Endothelial cell of umbilical vein (primary cell): ENCODE results near the gene ZNF543. TPM values are rescaled to one million over a fixed set of nuclear protein-coding genes. Genes with fewer than 3 reads are reported as not detected.
A peak's percentile ranks its signal among the peaks of the same experiment; 100 is the strongest.

Experiments used
- BruUV-seq: library from RNA; stranded (reverse); fragments of 400-500 nt; replicated peaks from 2 replicates; lab custom pipeline; 2021; lab: Mats Ljungman, UMichigan
- CTCF ChIA-PET: fragments of 300-600, 350-600 bp; sonication (Branson Sonifier 250); formaldehyde crosslinking; loops from one replicate; lab custom pipeline; 2021; ENCODE audit warnings: antibody characterized with exemption, inconsistent platforms; lab: Charles Lee
- POLR2A ChIA-PET: fragments of 300-600, 350-600 bp; sonication (Branson Sonifier 250); formaldehyde crosslinking; loops from one replicate; lab custom pipeline; 2021; ENCODE audit warnings: antibody characterized with exemption, inconsistent platforms; lab: Charles Lee
- DNase-seq: peaks from one replicate; pipeline ENCODE4 v3.0.0-alpha.2; 2011; ENCODE audit warnings: low read depth, low spot score
- FAIRE-seq: peaks from 2 replicates; lab custom pipeline; 2011; peaks lifted over from hg19 to GRCh38; lab: Jason Lieb, UNC
- H2AFZ ChIP-seq: 2 replicates; pipeline ENCODE4 v1.6.0; 2012; ENCODE audit warnings: low read depth, low read length, control low read depth, inconsistent platforms
- H3K27ac ChIP-seq: 2 replicates; pipeline ENCODE4 v1.5.1; 2011; ENCODE audit warnings: low read depth, mild to moderate bottlenecking, control low read depth, low read length, moderate library complexity; ENCODE audit not compliant: insufficient read depth
- H3K27me3 ChIP-seq, 2 experiments: 2 replicates each; pipeline versions ENCODE4 v1.6.0 to v1.6.1; 2011; ENCODE audit warnings: low read length in 2 of 2, mixed read lengths in 1 of 2; ENCODE audit not compliant: control insufficient read depth in 2 of 2, insufficient read depth in 2 of 2
- H3K36me3 ChIP-seq, 2 experiments: 2 replicates in 1 of 2; 3 replicates in 1 of 2; pipeline ENCODE4 v1.5.1; 2011; ENCODE audit warnings: low read length in 2 of 2, mild to moderate bottlenecking in 1 of 2, moderate library complexity in 1 of 2; ENCODE audit not compliant: control insufficient read depth in 2 of 2, insufficient read depth in 2 of 2; ENCODE audit errors: extremely low read depth in 1 of 2
- H3K4me1 ChIP-seq: 3 replicates; pipeline ENCODE4 v1.5.1; 2011; ENCODE audit warnings: mild to moderate bottlenecking, low read length; ENCODE audit not compliant: control insufficient read depth, insufficient read depth; ENCODE audit errors: extremely low read depth
- H3K4me2 ChIP-seq: 2 replicates; pipeline ENCODE4 v1.6.1; 2011; ENCODE audit warnings: low read length, control low read depth, mixed read lengths; ENCODE audit not compliant: insufficient read depth
- H3K4me3 ChIP-seq, 3 experiments: fragments of 200-600 bp in 1 of 3; sonication (generic), shearing (Covaris generic) in 1 of 3; replicated peaks in 1 of 3; 2 replicates each; pipeline ENCODE4 v1.5.1; 2011 to 2016; ENCODE audit warnings: control low read depth in 3 of 3, low read length in 3 of 3, mild to moderate bottlenecking in 2 of 3, inconsistent platforms in 1 of 3, low read depth in 1 of 3, moderate library complexity in 1 of 3; ENCODE audit not compliant: insufficient read depth in 1 of 3
- H3K79me2 ChIP-seq: 2 replicates; pipeline ENCODE4 v1.6.0; 2012; ENCODE audit warnings: low read length, inconsistent platforms; ENCODE audit not compliant: control insufficient read depth, insufficient read depth
- H3K9ac ChIP-seq: replicated peaks from 2 replicates; pipeline ENCODE3; 2011; ENCODE audit warnings: low read length, control low read depth; ENCODE audit not compliant: insufficient read depth; ENCODE audit errors: extremely low read depth
- H3K9me1 ChIP-seq: replicated peaks from 3 replicates; pipeline ENCODE4 v1.6.0; 2011; ENCODE audit warnings: mild to moderate bottlenecking, low read length; ENCODE audit not compliant: control insufficient read depth, insufficient read depth; ENCODE audit errors: extremely low read depth
- H3K9me3 ChIP-seq: replicated peaks from 2 replicates; pipeline ENCODE4 v1.5.1; 2012; ENCODE audit warnings: low read length, inconsistent platforms; ENCODE audit not compliant: control insufficient read depth, insufficient read depth
- H4K20me1 ChIP-seq: replicated peaks from 2 replicates; pipeline ENCODE3; 2011; ENCODE audit warnings: mild to moderate bottlenecking, low read length; ENCODE audit not compliant: control insufficient read depth, insufficient read depth; ENCODE audit errors: extremely low read depth
- CTCF ChIP-seq, 2 donors: IDR thresholded peaks; 1 replicate in 1 of 2; 2 replicates in 1 of 2; pipeline ENCODE4 v1.5.1; 2011; ENCODE audit warnings: low read length in 2 of 2, mild to moderate bottlenecking in 2 of 2, moderate library complexity in 2 of 2, control low read depth in 1 of 2, inconsistent platforms in 1 of 2, low read depth in 1 of 2; ENCODE audit not compliant: insufficient read depth in 1 of 2; ENCODE audit errors: extremely low read depth in 1 of 2
- EZH2 ChIP-seq: IDR thresholded peaks from 2 replicates; pipeline ENCODE4 v1.6.1; 2012; ENCODE audit warnings: borderline replicate concordance, low read depth, mild to moderate bottlenecking, moderate library complexity, low read length, inconsistent platforms; ENCODE audit not compliant: severe bottlenecking
- FOS ChIP-seq: IDR thresholded peaks from 2 replicates; pipeline ENCODE4 v1.6.1; 2011; ENCODE audit warnings: mild to moderate bottlenecking, low read length, moderate library complexity, borderline replicate concordance; ENCODE audit not compliant: insufficient read depth
- GATA2 ChIP-seq: IDR thresholded peaks from 2 replicates; pipeline ENCODE4 v1.7.0; 2011; ENCODE audit warnings: low read depth, mild to moderate bottlenecking, moderate library complexity, mixed read lengths, low read length; ENCODE audit not compliant: insufficient read length, insufficient read depth
- JUN ChIP-seq: IDR thresholded peaks from 2 replicates; pipeline ENCODE4 v1.6.1; 2011; ENCODE audit warnings: borderline replicate concordance, low read depth; ENCODE audit not compliant: insufficient read length, insufficient read depth
- MAX ChIP-seq: IDR thresholded peaks from 2 replicates; pipeline ENCODE4 v1.6.1; 2011; ENCODE audit not compliant: insufficient read depth, insufficient read length
- MYC ChIP-seq: IDR thresholded peaks from one replicate; pipeline ENCODE4 v1.6.1; 2011; ENCODE audit warnings: mild to moderate bottlenecking, low read depth, low read length
- POLR2A ChIP-seq: IDR thresholded peaks from 2 replicates; pipeline ENCODE4 v1.6.1; 2012; ENCODE audit warnings: low read depth, mild to moderate bottlenecking, control low read depth, low read length
- POLR2AphosphoS5 ChIP-seq: IDR thresholded peaks from 2 replicates; pipeline ENCODE4 v1.6.1; 2012; ENCODE audit warnings: low read depth, mild to moderate bottlenecking, control low read depth, low read length, moderate library complexity; ENCODE audit not compliant: insufficient read depth
- dilution Hi-C: fragments of 300-500 bp; cut with MboI; formaldehyde crosslinking; loops from one replicate; pipeline ENCODE4 v1.15.0; 2019; ENCODE audit warnings: low sequenced_read_pairs; ENCODE audit not compliant: extremely low pct_ligation_motif_present
- intact Hi-C: fragments of 100-400 bp; cut with micrococcal nuclease; formaldehyde crosslinking; loops from one replicate; pipeline ENCODE4 v1.10.0; 2022
- polyA plus RNA-seq, 4 experiments: library from polyadenylated mRNA; depleted of rRNA in 3 of 4; stranded (reverse) in 3 of 4; unstranded in 1 of 4; fragments of >200 nt; gene quantifications; 2 replicates each; pipeline versions ENCODE4 v1.2.1 to v1.2.3, GENCODE V29; 2011 to 2012; ENCODE audit warnings: missing spikeins in 1 of 4
- total RNA-seq: library from RNA; stranded (reverse); gene quantifications from 2 replicates; pipeline ENCODE4 v1.2.3, GENCODE V29; 2021

The ZNF543 gene
- total and polyA plus RNA-seq, 2 donors (not counting 3 experiments of a cell fraction or from before 2014, with no cell fraction given), result 1.1 to 5.3 TPM

- Histone ChIP-seq H3K9me1 (no peaks in the 10 kb centered on the region), H3K36me3 (no peaks in the 10 kb centered on the region), H3K27ac (peak overlapping the region; percentile 27), H3K4me3 (peak overlapping the region; percentile 47 to 92 (median 74)), H3K4me2 (peak overlapping the region; percentile 75), H4K20me1 (no peaks in the 10 kb centered on the region), H3K9ac (peak overlapping the region; percentile 37), H3K79me2 (peaks cover 3% of the 10 kb centered on the region), H3K9me3 (no peaks in the 10 kb centered on the region), H3K27me3 (no peaks in the 10 kb centered on the region), H3K4me1 (peaks cover 8% of the 10 kb centered on the region), H2AFZ (peak overlapping the region; percentile 62)
- FAIRE-seq (no peak), DNase-seq (no peak)
- dilution Hi-C loops (no loop called here), intact Hi-C loops (loop anchor here (1.0 kb wide), 5 partner anchors 12 to 83 kb away; partner anchors contain the start of genes ZNF17, ZNF304, ZNF460 and ZNF543)
- ChIA-PET CTCF (no interaction called here), POLR2A (interaction anchor here (1.4 kb wide), 1 partner anchor 13 kb away, joined by 3 read pairs; no protein-coding TSS in a partner anchor)
- BruUV-seq, result no TSS peak
- TF ChIP-seq MYC, result no peak
- TF ChIP-seq CTCF (IDR thresholded peaks at IDR 0.05; ENCODE audit: extremely low read depth in 1 of 2, insufficient read depth in 1 of 2, low read depth in 1 of 2, low read length in 2 of 2), result no peak
- TF ChIP-seq EZH2, result no peak
- no peak for TF ChIP-seq FOS
- no peak for TF ChIP-seq GATA2
- TF ChIP-seq POLR2A, result no peak
- TF ChIP-seq POLR2AphosphoS5, result no peak
- TF ChIP-seq JUN, result no peak
- TF ChIP-seq MAX, result no peak
These were observed 43.5 kb downstream of the ZNF543 start for GRCh38 chr19:57363688-57364181.
